Fibroblast of skin of scalp (primary cell): ENCODE data around the gene MAP4.

Experiments used
- DNase-seq: peaks from one replicate; pipeline ENCODE4 v3.0.0-alpha.2; 2013

Gene MAP4

DNA sequence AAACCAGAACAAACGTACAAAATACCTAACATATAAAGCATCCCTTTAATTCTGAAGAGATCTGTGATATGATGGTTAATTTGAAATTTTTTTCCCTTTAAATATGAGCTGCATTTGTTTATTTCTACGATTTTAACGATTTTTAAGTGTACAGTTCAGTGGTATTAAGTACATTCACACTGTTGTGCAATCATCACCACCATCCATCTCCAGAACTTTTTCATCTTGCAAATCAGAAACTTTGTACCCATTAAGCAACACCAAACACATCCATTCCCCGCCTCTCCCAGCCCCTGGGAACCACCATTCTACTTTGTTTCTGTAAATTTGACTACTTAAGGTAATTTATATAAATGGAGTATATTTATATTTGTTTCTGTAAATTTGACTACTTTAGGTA lies 51.5 kb downstream of the MAP4 start:
- DNase-seq, result no peak

DNA sequence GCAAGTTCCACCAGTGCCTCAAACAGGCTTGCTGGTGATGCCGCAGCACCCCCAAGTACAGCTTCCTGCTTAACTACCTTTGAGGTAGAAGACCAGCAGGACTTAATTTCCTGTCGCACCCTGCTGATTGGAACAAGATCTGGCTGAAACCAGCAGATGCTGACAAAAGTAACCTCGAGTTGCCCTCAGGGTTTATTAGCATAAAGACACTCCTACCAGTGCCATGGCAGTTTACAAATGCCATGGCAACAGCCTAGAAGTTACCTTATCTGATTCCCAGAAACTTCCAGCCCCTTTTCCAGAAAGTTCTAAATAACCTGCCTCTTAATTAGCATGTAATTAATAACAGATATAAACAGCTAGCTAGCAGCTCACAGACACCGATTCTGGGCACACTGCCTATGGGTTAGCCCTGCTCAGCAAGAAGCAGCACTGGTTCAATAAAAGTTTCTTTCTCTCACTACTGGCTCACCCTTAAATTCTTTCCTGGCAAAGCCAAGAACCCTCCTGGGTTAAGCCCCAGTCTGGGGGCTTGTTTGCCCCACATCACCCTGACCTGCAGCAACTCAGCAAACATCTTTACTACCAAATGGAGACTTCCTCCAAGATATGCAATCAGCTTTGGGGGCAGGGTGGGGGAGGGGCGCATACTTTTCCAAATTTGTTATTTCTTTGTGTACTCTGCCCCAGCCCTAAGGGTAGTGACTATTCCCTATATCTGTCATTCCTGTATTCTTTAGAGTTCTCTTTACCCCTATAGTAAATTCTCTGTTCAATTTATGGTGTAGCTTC lies 54.2 kb downstream of the MAP4 start:
- DNase-seq, result no peak

DNA sequence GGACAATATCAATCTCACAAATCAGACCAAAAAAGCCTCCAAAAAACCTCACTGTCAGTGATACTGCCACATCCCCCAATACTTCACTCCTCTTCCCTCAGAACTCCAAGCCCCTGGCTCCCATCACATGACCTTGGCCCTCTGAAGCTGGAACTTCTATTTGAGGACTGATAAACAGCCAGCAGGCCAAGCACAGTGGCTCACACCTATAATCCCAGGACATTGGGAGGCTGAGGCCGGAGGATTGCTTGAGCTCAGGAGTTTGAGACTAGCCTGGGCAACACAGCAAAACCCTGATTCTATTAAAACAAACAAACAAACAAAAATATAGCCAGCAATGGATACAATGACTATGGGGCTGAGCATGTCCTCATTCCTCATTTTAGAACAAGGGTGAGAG lies 55.2 kb downstream of the MAP4 start:
- no peak for DNase-seq

DNA sequence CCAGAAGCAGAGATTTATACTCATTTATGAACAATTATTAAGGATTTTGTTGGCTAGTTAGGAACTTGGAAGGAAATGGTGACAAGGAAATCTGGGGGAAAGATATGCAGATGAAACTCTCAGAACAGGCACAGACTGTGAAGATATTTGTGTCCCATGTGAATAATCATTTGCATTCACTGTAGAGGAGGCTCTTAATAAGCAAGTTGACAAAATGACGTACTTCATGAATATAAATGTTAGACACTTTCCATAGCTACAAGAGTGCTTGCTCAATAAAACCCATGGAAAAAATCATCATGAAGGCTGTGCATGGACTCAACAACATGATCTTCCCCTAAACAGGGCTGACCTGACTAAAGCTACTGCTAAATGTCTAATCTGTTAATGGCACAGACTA lies 59.7 kb downstream of the MAP4 start:
- no peak for DNase-seq

DNA sequence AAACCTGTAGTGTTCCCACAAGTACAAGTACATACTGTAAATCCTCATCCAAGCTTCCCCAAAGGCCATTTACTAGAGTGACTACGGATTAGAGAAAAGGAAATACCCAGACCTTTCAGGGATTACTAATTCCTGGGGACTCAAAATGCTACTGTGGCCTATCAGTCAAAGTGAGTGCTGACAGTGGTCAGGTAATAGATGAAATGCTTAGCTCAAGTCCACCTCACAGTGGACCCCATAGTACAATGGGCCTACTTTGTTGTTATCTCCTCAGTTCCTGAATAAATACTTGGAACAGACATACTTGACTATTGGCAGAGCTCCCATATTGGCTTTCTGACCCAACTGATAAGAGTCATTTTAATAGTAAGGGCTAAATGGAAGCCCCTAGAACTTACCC lies 61.6 kb downstream of the MAP4 start:
- no peak for DNase-seq

DNA sequence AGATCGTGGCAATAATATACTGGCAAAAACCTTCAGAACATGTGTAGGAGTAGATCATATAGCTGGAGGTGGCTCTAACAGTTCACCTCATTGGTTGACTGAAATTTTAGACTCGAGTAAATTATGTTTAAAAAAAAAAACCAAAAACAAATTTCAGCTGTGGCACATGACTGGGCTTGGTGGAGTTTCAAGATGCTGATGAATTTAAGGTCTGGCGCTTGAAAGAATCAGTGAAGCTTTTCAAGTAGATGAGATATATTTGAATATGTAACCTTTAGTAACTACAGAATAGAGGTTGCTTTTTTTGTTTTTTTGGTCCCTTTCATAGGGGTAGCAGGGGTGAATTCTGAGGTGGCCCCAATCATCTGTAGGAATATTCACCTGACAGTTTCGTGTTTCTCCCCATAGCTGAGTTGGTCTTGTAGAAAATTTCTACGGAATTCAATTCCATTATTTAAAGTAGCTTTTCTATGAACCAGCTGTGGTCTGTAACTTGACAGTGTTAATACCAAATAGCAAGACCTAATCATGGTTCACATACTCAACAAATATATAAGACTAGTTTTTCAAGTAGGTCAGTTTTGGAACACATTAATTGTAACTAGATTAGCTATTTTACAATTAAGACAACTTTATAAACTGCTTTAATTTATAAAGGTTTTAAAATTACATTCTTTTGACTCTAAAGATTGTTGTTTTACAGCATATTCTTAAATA lies 65.6 kb downstream of the MAP4 start:
- DNase-seq, result no peak

DNA sequence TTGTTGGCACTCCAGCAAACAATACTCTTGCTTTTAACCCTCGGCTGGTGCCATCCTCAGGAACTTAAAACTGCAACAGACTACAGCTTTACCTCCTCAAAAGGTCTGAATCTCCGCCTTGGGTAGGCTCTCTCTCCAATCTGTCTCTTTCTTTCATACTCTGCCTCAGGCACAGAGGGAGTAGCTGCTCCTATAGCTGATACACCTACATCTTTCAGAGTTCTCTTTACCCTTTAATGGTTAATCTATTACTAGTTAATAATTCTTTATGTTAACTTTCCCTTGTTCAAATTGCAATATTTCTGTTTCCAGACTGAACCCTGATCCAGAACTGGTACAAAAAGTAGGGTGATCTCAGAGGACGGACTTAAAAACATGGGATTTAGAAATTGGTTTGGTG lies 66.2 kb downstream of the MAP4 start:
- DNase-seq, result no peak

DNA sequence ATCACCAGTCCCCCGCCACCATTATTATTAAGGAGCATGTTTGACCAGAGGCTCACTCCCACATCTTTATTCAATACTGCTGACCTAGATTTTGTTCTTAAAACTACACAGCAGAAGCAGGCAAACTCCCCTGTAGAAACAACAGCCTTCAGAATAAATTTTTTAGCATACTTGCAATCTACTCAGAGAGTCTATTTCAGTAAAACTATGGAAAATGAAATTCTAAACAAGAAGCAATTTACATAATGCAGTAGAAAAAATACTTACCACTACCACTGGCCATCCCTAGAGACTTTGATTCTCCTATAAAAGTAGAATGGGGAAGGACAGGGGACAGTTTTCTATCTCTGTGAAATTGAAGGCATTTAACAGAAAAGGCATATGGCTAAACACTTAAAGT lies 76.0 kb downstream of the MAP4 start:
- no peak for DNase-seq

DNA sequence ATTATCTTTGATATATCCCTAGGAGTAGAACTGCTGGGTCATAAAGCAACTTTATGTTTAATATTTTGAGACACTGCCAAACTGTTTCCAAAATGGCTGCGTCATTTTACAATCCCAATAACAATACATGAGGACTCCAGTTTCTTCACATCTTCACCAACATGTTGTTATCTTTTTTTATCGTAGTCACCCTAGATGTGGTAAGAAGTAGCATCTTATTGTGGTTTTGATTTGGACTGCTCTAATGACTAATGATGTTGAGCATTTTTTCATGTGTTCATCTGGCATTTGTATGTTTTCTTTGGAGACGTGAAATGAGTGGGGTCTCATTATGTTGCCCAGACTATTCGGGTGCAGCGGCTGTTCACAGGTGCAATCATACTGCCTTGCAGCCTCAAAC lies 83.8 kb downstream of the MAP4 start:
- peak; percentile 8 for DNase-seq

DNA sequence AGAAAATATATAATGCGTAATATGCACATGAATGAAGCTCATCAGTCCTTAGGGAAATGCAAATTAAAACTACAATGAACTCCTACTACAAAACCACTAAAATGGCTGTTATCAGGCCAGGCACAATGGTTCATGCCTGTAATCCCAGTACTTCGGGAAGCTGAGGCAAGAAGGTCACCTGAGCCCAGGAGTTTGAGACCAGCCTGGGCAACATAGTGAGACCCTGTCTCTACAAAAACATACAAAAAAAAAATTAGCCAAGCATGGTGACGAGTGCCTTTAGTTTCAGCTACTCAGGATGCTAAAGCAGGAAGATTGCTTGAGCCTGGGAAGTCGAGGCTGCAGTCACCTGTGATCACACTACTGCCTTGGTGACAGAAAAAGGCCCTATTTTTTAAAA lies 85.2 kb downstream of the MAP4 start:
- no peak for DNase-seq

DNA sequence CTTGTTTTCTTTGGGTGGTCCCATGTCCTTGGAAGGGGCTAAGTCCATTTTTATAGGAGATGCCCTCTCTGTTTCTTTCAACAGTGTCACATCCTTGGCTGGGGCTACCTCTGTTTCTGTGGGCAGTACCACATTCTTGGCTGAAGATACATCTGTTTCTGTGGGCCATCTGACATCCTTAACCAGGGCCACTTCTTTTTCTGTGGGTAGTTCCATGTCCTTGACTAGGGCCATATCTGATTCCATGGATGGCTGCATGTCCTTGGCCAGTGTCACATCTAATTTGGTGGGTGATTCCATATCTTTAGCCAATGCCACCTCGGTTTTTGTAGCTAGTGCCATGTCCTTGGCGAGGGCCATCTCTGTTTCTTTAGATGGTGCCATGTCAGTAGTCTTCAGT lies 99.5 kb downstream of the MAP4 start:
- no peak for DNase-seq

DNA sequence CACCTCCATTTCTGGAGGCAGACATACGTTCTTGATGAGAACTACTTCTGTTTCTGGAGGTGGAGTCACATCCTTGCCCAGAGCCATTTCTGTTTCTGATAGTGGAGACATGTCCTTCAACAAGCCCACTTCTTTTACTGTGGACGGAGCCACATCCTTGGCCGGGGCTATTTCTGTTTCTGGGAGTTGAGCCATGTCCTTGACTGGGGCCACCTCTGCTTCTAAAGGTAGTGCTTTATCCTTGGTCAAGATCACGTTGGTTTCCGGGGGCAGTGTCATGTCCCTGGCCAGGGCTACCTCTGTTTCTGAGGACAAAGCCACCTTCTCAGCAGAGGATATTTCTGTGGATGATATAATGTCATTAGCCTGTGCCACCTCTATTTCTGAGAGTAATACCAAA lies 100.0 kb downstream of the MAP4 start:
- DNase-seq, result no peak

DNA sequence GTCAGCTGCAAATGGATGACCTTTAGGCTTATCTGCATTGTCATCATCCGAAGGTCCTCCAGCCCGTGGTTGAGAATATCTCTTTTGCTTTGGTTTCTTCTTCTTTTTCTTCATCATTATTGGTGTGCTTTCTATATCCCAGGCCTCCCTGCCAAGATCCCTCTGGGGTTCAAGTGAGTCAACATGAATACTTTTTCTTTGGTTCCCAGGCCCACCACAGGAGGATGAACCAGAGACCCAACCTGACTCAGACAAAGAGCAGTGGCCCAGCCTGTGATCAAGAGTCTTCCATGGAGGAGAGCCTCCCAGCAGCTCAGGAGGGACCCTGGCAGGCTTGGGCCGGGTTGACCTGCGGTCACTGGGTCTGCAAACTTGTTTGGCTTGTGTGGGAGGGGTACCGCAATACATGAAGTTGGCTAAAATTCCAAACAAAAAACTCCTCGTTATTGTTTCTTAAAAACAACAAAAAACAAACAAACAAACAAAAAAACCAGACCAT lies 104.2 kb downstream of the MAP4 start:
- DNase-seq, result peak; percentile 34

DNA sequence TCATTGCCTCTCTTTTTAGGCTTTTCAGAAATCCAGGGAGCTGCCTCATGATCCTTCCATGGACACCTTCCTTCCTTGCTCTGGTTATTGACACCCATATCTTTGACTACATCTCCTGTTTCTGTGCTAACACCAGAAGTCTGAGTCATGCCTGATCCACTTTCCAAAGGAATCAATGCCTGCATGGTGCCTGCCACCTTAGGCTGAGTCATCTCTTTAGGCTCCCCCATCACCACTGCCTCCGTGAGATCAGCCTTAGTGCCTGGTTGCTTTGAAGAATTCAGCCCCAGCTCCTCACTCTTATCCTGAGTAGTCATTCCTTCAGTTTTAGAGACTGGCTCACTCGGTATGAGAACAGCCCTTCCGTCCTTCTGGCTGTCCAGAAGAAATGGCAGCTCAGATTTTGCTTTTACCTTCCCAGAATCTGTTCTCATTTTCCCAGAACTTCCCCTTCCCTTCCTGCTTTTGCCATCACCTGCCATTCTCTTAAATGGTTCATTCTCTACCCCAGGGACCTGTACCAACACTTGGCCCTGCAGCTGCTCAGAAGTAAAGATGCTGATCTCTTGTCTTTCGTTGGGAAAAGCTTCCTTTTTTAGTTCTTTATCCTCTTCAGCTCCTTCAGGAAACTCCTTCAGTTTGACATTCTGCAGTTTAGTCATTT lies 105.3 kb downstream of the MAP4 start:
- peak; percentile 82 for DNase-seq

DNA sequence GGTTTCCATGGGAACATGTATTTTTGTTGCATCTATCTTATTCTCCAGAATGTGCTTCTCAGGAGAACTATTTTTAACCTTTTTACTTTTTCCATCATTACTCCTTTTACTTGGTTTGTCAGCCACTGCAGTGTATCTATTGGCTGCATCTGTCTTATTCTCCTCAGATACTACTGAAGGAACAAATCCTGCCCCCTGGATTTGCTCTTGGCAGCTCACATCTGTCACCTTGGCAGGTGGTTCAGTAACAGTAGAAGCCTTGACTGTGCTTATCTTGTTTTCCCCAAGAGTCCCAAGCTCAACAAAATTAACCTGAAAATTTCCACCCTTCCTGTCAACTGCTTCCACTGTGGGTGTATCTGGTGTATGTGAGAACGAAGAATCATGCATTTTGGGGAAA lies 106.0 kb downstream of the MAP4 start:
- no peak for DNase-seq

DNA sequence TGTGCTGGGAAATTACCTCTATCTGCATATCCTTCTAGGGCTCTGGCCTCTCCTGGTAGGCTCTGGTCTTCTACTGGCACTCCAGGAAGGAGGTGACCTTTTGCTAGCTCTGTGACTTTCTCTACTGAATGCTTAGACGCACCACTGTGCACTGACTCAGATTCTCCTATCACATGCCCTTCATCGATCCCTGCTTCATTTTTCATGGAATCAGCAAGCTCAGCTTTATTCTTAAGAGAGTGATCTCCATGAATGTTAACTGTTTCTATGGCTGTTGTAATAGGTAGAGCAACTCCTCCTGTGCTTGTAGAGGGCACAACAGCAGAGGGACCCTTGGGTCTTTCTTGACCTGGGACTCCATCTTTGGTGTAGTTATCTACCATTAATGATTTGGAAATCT lies 106.6 kb downstream of the MAP4 start:
- no peak for DNase-seq

DNA sequence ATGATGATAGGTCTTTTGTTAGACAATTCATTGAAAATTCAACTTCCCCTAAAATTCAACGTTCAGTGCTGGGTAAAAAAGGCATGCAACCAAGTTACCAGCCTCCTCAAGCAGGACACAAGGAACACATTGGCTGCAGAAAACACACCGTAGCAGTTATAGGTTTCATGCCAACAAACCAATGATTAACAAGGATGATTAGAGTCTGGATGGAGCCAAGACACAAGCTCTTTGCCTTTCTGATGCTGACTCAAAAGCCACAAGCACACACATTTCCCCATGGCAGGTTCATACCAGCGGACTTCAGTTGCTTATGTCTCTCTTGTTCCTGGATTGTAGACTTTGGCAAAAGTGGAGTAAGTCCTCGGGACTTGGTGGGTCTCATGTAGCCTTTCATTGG lies 107.5 kb downstream of the MAP4 start:
- no peak for DNase-seq

DNA sequence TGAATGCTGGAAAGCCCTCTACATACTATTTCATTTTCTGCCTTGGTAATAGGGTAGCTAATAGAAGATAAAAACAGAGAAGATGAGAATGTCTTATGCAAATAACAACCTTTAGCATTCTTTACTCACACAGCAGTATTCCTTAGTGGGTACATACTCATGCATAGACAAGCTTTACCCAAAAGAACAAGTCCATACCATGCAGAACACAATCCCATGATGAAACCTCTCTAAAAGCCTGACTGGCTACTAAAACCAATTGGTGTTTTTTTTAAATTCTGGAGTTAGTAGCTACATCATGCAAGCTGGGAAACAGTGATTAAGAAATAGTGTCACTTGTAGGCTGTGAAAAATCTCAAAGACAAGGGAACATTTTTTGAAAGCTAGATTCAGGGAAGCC lies 108.4 kb downstream of the MAP4 start:
- DNase-seq, result no peak

DNA sequence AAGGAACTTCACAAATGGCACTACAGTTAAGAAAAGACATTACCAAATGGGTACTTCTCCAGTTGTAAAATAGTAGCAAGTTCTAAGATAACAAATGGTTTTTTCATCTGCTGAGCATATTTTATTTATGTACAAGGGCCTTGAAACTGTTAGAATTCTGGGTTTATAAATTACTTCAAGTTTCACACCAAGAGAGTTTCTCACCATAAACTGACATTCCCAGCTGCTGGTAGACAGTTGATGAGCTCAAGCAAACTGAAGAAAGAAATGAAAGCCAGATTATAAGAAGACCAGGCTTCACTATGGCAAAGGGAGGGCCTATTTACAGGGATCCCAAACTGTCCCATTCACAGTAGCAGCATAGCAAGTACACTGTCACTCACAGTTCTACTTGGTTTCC lies 113.5 kb downstream of the MAP4 start:
- no peak for DNase-seq

DNA sequence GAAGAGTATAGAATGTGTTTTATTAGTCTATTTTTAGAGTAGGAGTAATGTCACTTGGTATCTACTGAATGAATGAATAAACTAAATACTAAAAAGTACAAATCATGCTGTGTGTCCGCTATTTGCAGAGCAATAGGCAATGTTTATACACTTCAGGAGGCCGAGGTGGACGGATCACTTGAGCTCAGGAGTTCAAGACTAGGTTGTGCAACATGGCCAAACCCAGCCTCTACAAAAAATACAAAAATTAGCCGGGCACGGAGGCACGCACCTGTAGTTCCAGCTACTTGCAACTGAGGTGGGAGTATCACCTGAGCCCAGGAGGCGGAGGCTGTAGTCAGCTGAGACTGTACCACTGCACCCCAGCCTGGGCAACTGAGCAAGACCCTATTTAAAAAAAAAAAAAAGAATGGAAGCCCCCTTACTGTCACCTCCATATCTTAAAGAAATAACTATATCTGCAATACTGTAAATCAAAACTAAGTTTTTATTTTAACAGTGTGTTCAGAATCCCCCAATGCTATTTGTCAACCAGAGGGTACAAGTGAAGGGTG lies 114.9 kb downstream of the MAP4 start:
- no peak for DNase-seq

DNA sequence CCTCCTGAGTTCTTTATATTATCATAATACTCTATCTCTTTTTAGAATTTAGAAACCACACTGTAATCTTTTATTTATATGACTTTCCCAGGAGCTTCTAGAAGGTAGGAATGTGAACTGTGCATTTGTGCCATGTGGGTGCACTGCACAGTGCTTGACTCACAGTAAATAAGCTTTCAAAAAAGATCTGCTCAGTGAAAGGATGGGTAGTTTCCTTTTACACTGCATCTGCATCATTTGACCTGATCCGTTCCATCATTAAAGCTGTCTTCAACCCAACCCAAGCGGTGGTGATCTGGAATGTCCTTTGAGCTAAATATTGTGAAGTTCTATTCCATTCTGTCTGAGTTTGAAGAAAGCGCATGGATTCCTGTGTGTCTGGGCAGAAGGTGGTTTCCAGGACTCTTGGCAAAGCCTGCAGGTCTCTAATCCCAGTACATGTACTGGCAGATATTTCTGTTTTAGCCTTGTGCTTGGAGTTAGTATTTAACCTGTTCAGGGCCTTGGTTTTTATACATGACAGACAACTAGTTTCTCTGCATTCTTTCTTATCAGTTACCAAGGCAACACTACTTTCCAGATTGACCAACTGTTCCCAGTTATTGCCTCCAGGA lies 116.6 kb downstream of the MAP4 start:
- DNase-seq, result no peak

DNA sequence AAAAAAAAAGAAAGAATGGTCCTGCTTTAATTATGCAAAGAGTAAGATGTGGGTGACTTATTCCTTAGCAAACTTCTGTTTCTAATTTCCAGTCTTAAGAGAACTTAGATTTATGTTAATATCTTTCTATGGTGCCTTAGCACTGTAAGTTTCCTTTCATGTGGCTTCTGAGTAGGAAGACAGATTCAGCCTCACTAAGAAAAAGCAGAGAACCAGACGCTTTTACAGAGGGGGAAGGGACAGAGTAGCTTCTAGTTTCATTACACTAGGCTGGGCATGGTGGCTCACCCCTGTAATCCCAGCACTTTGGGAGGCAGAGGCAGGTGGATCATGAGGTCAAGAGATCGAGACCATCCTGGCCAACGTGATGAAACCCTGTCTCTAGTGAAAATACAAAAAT lies 118.3 kb downstream of the MAP4 start:
- no peak for DNase-seq

DNA sequence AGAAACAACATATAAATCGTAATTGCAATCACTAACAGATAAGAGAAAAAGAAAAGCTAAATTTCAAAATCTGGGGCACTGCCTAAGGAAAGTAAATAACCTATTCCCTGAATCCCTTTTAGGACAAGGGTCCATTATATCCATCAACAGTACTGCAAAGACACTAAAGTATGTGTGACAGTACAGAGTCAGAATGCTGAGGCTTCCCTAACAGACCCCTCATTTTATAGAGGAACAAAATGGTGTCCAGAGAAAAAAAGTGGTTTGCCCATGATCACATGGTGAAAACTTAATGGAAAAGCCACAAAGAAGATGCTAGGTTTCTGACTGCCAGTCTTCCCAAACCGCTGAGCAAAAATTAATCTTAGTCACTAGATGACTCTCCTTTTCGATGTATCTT lies 119.5 kb downstream of the MAP4 start:
- no peak for DNase-seq
